Measurements from ENCODE around the gene ALG1.
"Not testable (repeated sequence)": the region's sequence is repeated elsewhere in the genome, so short reads cannot be mapped to it uniquely, and the experiment has no call there.

The ALG1 gene

GRCh38 chr16:5045499-5046115 is 26.0 kb upstream of the ALG1 start:
- no peak for DNase-seq

GRCh38 chr16:5046914-5047313 is 24.7 kb upstream of the ALG1 start:
- no peak for DNase-seq

- no peak for DNase-seq
Measured at GRCh38 chr16:5054876-5055865, 16.5 kb upstream of the ALG1 start.

- DNase-seq: peak; percentile 27
Measured at GRCh38 chr16:5056352-5056751, 15.3 kb upstream of the ALG1 start.

GRCh38 chr16:5058476-5058875 is 13.2 kb upstream of the ALG1 start:
- no peak for DNase-seq

- no peak for DNase-seq
Measured at GRCh38 chr16:5059386-5060072, 12.1 kb upstream of the ALG1 start.

- no peak for DNase-seq
Measured at GRCh38 chr16:5060073-5060641, 11.5 kb upstream of the ALG1 start.

GRCh38 chr16:5062051-5062450 is 9.6 kb upstream of the ALG1 start:
- no peak for DNase-seq

- no peak for DNase-seq
Measured at GRCh38 chr16:5062790-5063765, 8.6 kb upstream of the ALG1 start.

- DNase-seq: no peak
Measured at GRCh38 chr16:5064915-5065314, 6.7 kb upstream of the ALG1 start.

- DNase-seq: no peak
Measured at GRCh38 chr16:5065326-5065725, 6.3 kb upstream of the ALG1 start.

- DNase-seq: no peak
Measured at GRCh38 chr16:5065813-5066212, 5.8 kb upstream of the ALG1 start, which contains the start of gene C16orf89. Gene C16orf89, minus strand, starts transcription at chr16:5065956. Its CDS starts 48 bp downstream, at chr16:5065908.

- no peak for DNase-seq
Measured at GRCh38 chr16:5066511-5066910, 5.1 kb upstream of the ALG1 start.

GRCh38 chr16:5069048-5069447 is 2.6 kb upstream of the ALG1 start:
- DNase-seq: no peak

GRCh38 chr16:5069854-5070253 is 1.8 kb upstream of the ALG1 start:
- no peak for DNase-seq

- DNase-seq: no peak
Measured at GRCh38 chr16:5070431-5071186, 1.0 kb upstream of the ALG1 start.

- no peak for DNase-seq
Measured at GRCh38 chr16:5071341-5071680, 332 bp upstream of the ALG1 start.

- peak; percentile 2 for DNase-seq
Measured at GRCh38 chr16:5072334-5073278, 963 bp downstream of the ALG1 start.

- no peak for DNase-seq
Measured at GRCh38 chr16:5073279-5073629, 1.6 kb downstream of the ALG1 start.

- not testable (repeated sequence) for DNase-seq
Measured at GRCh38 chr16:5073771-5074170, 2.1 kb downstream of the ALG1 start.
